K562 (cell line): Measurements from ENCODE around the gene ZNF691. TPM values are rescaled to one million over a fixed set of nuclear protein-coding genes. Genes with fewer than 3 reads are reported as not detected.
A peak's percentile ranks its signal among the peaks of the same experiment; 100 is the strongest.

Experiments used
- ELF4 ChIP-seq: fragments of 450-650 bp; formaldehyde crosslinking; IDR thresholded peaks from 2 replicates; pipeline ENCODE4 v1.4.0; 2022; ENCODE audit warnings: missing genetic modification characterization
- MBD2 ChIP-seq: sonication (generic); IDR thresholded peaks from 2 replicates; pipeline ENCODE4 v1.6.1; 2016; ENCODE audit warnings: low read depth, borderline replicate concordance
- NFXL1 ChIP-seq: fragments of 450-650 bp; formaldehyde crosslinking; IDR thresholded peaks from 2 replicates; pipeline ENCODE4 v1.4.0; 2021; ENCODE audit warnings: mild to moderate bottlenecking
- PCBP1 ChIP-seq: fragments of 200-400 bp; formaldehyde crosslinking; IDR thresholded peaks from 2 replicates; pipeline ENCODE4 v1.6.1; 2018; ENCODE audit warnings: mild to moderate bottlenecking, low read depth, low read length; ENCODE audit not compliant: poor library complexity, severe bottlenecking
- TAF7 ChIP-seq: fragments of 450-650 bp; IDR thresholded peaks from 2 replicates; pipeline ENCODE4 v1.6.1; 2016; ENCODE audit warnings: missing genetic modification characterization, missing compliant biosample characterization
- ZBTB7A ChIP-seq: IDR thresholded peaks from 2 replicates; pipeline ENCODE4 v1.6.1; 2011; ENCODE audit warnings: low read depth, mild to moderate bottlenecking, low read length, moderate library complexity, borderline replicate concordance; ENCODE audit not compliant: control insufficient read depth
- ZFP1 ChIP-seq: fragments of 450-650 bp; formaldehyde crosslinking; IDR thresholded peaks from 2 replicates; pipeline ENCODE4 v1.4.0; 2020; ENCODE audit warnings: mild to moderate bottlenecking, mixed read lengths
- ZNF668 ChIP-seq: fragments of 250-450 bp; sonication (Bioruptor Pico); IDR thresholded peaks from 2 replicates; pipeline ENCODE4 v1.8.0; 2022; ENCODE audit warnings: mild to moderate bottlenecking, inconsistent platforms
- polyA plus RNA-seq, 8 experiments: library from polyadenylated mRNA; depleted of rRNA in 4 of 8; stranded (reverse) in 5 of 8; unstranded in 3 of 8; fragments of >200 nt; fragmentation: Nextera tagmentation in 2 of 8; fragmentation: Illumina TruSeq in 1 of 8; extraction: Ambion mirVana in 2 of 8; extraction: Trizol in 1 of 8; gene quantifications; 2 replicates each; pipeline versions ENCODE4 v1.2.1 to v1.2.3, GENCODE V29; 2011 to 2014; ENCODE audit warnings: inconsistent platforms in 1 of 8, missing spikeins in 1 of 8
- total RNA-seq, 7 experiments: library from RNA; depleted of rRNA in 6 of 7; stranded (reverse); fragments of >200 nt in 6 of 7; fragmentation: Illumina TruSeq in 2 of 7; extraction: Trizol in 2 of 7; gene quantifications; 2 replicates each; pipeline versions ENCODE4 v1.2.1 to v1.2.3, GENCODE V29; 2011 to 2021; ENCODE audit warnings: low replicate concordance in 1 of 7
- TF ChIP-seq, protein P1 (sequence below): IDR thresholded peaks from 2 replicates; pipeline ENCODE4 v1.6.1; 2014; ENCODE audit warnings: antibody characterized with exemption
- TF ChIP-seq, protein P2 (sequence below): sonication (generic); formaldehyde crosslinking; IDR thresholded peaks from 2 replicates; pipeline ENCODE4 v1.8.0; 2022; ENCODE audit warnings: mild to moderate bottlenecking, missing genetic modification reagents, borderline replicate concordance
- TF ChIP-seq, protein P3 (sequence below), 2 experiments: fragments of 450-650 bp; formaldehyde crosslinking in 1 of 2; IDR thresholded peaks; 2 replicates each; pipeline versions ENCODE4 v1.4.0 to v1.6.1; 2014 to 2020; ENCODE audit warnings: mild to moderate bottlenecking in 2 of 2, borderline replicate concordance in 1 of 2, low read depth in 1 of 2
- TF ChIP-seq, protein P4 (sequence below): fragments of 250-450 bp; sonication (Bioruptor Pico); IDR thresholded peaks from 2 replicates; pipeline ENCODE4 v1.8.0; 2022; ENCODE audit warnings: inconsistent platforms

The ZNF691 gene
- total and polyA plus RNA-seq, 9 of the 15 experiments (the other 6 are each of a cell fraction or from before 2014, with no cell fraction given), result 10.7 to 30.4 (median 14.8) TPM

DNA sequence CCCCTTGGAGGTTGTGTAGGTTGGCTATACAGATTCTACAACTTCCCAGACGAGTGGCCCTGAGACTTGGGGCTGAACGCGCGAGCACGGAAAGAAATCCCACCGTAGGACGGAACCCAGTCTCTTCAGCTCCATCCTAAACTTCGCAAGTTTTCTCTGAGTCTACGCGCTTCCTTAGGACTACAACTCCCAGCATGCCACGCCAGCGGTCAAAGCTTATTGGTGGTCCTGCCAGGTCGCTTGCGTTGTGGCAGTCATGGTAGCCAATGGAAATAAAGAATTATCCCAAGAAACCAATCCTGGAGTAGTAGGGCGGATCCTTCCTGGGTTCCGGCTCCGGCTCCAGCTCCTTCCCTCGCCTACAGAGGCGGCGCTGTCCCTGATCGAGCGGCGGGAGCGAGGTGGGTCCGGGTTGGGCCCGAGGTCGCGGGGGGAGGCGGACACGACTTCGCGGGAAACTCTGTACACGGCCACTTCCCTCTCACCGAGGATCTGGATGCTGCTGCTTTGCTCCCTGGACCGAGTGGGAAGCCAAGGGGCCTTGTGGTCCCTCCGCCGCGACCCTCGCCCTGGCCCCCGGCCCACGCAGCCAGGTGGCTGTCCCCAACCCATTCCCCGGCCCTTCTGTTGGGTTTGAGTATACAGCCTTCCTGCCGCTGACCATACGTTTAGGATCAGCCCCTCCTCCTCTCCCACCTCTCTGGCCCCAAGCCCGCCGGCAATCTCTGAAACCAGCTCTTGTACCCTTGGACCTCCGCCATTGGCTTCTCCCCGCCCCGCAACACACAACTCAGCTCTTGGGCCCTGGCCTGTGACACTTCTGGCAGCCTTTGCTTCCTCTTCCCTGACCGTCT is at the start of gene ZNF691 (continued):
- TF ChIP-seq, protein P1, sequence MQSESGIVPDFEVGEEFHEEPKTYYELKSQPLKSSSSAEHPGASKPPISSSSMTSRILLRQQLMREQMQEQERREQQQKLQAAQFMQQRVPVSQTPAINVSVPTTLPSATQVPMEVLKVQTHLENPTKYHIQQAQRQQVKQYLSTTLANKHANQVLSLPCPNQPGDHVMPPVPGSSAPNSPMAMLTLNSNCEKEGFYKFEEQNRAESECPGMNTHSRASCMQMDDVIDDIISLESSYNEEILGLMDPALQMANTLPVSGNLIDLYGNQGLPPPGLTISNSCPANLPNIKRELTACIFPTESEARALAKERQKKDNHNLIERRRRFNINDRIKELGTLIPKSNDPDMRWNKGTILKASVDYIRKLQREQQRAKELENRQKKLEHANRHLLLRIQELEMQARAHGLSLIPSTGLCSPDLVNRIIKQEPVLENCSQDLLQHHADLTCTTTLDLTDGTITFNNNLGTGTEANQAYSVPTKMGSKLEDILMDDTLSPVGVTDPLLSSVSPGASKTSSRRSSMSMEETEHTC, result no peak
- TF ChIP-seq ZNF668 (CRISPR knock-in tag) (no peak), MBD2 (peak; percentile 100), NFXL1 (no peak), PCBP1 (no peak), ZFP1 (no peak), ELF4 (0 out of 2 replicates have a peak, but pooled peaks have one; percentile 59), TAF7 (tag) (no peak; the same call in none of the 2 replicates), ZBTB7A (peak; percentile 92)
- TF ChIP-seq, protein P2, sequence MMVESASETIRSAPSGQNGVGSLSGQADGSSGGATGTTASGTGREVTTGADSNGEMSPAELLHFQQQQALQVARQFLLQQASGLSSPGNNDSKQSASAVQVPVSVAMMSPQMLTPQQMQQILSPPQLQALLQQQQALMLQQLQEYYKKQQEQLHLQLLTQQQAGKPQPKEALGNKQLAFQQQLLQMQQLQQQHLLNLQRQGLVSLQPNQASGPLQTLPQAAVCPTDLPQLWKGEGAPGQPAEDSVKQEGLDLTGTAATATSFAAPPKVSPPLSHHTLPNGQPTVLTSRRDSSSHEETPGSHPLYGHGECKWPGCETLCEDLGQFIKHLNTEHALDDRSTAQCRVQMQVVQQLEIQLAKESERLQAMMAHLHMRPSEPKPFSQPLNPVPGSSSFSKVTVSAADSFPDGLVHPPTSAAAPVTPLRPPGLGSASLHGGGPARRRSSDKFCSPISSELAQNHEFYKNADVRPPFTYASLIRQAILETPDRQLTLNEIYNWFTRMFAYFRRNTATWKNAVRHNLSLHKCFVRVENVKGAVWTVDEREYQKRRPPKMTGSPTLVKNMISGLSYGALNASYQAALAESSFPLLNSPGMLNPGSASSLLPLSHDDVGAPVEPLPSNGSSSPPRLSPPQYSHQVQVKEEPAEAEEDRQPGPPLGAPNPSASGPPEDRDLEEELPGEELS (CRISPR knock-in tag), result no peak
- TF ChIP-seq, protein P3, sequence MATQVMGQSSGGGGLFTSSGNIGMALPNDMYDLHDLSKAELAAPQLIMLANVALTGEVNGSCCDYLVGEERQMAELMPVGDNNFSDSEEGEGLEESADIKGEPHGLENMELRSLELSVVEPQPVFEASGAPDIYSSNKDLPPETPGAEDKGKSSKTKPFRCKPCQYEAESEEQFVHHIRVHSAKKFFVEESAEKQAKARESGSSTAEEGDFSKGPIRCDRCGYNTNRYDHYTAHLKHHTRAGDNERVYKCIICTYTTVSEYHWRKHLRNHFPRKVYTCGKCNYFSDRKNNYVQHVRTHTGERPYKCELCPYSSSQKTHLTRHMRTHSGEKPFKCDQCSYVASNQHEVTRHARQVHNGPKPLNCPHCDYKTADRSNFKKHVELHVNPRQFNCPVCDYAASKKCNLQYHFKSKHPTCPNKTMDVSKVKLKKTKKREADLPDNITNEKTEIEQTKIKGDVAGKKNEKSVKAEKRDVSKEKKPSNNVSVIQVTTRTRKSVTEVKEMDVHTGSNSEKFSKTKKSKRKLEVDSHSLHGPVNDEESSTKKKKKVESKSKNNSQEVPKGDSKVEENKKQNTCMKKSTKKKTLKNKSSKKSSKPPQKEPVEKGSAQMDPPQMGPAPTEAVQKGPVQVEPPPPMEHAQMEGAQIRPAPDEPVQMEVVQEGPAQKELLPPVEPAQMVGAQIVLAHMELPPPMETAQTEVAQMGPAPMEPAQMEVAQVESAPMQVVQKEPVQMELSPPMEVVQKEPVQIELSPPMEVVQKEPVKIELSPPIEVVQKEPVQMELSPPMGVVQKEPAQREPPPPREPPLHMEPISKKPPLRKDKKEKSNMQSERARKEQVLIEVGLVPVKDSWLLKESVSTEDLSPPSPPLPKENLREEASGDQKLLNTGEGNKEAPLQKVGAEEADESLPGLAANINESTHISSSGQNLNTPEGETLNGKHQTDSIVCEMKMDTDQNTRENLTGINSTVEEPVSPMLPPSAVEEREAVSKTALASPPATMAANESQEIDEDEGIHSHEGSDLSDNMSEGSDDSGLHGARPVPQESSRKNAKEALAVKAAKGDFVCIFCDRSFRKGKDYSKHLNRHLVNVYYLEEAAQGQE (IDR thresholded peaks at IDR 0.05; ENCODE audit: borderline replicate concordance), result peak; percentile 32; the same call in 1 of the 2 replicates
- TF ChIP-seq, protein P3 (CRISPR knock-in tag; IDR thresholded peaks at IDR 0.05; ENCODE audit: low read depth), result 0 out of 2 replicates have a peak, but pooled peaks have one; percentile 65
- TF ChIP-seq, protein P4, sequence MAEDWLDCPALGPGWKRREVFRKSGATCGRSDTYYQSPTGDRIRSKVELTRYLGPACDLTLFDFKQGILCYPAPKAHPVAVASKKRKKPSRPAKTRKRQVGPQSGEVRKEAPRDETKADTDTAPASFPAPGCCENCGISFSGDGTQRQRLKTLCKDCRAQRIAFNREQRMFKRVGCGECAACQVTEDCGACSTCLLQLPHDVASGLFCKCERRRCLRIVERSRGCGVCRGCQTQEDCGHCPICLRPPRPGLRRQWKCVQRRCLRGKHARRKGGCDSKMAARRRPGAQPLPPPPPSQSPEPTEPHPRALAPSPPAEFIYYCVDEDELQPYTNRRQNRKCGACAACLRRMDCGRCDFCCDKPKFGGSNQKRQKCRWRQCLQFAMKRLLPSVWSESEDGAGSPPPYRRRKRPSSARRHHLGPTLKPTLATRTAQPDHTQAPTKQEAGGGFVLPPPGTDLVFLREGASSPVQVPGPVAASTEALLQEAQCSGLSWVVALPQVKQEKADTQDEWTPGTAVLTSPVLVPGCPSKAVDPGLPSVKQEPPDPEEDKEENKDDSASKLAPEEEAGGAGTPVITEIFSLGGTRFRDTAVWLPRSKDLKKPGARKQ (CRISPR knock-in tag), result no peak
